GM23338 (cell line): ENCODE data around the gene SUPT5H. TPM values are rescaled to one million over a fixed set of nuclear protein-coding genes. Genes with fewer than 3 reads are reported as not detected.

Experiments used
- CREB1 ChIP-seq: fragments of 250-450 bp; sonication (Bioruptor Pico); IDR thresholded peaks from 2 replicates; pipeline ENCODE4 v1.5.0; 2020; ENCODE audit warnings: low read depth, mild to moderate bottlenecking, moderate library complexity
- POLR2AphosphoS5 ChIP-seq: IDR thresholded peaks from 2 replicates; pipeline ENCODE4 v1.6.1; 2016; ENCODE audit warnings: antibody characterized with exemption, low read depth
- STAT1 ChIP-seq: IDR thresholded peaks from one replicate; pipeline ENCODE4 v1.6.1; 2016; ENCODE audit warnings: antibody characterized with exemption; ENCODE audit not compliant: unreplicated experiment
- polyA plus RNA-seq: library from polyadenylated mRNA; unstranded; fragments of >200 nt; fragmentation: Nextera tagmentation; extraction: Ambion mirVana; gene quantifications from 2 replicates; pipeline ENCODE4 v1.2.1, GENCODE V29; 2016
- total RNA-seq: library from RNA; depleted of rRNA; stranded (reverse); fragments of >200 nt; shearing (Covaris generic); gene quantifications from 2 replicates; pipeline ENCODE4 v1.2.3, GENCODE V29; 2014
- TF ChIP-seq, protein P1 (sequence below): fragments of 250-450 bp; sonication (Bioruptor Pico); IDR thresholded peaks from 2 replicates; pipeline ENCODE4 v1.5.0; 2020; ENCODE audit warnings: mild to moderate bottlenecking, moderate library complexity
- TF ChIP-seq, protein P2 (sequence below): IDR thresholded peaks from one replicate; pipeline ENCODE4 v1.6.1; 2018; ENCODE audit warnings: antibody characterized with exemption; ENCODE audit not compliant: unreplicated experiment

Gene SUPT5H
- total and polyA plus RNA-seq, 2 experiments from 2014 or later: 108 to 150 TPM

- TF ChIP-seq, protein P1, sequence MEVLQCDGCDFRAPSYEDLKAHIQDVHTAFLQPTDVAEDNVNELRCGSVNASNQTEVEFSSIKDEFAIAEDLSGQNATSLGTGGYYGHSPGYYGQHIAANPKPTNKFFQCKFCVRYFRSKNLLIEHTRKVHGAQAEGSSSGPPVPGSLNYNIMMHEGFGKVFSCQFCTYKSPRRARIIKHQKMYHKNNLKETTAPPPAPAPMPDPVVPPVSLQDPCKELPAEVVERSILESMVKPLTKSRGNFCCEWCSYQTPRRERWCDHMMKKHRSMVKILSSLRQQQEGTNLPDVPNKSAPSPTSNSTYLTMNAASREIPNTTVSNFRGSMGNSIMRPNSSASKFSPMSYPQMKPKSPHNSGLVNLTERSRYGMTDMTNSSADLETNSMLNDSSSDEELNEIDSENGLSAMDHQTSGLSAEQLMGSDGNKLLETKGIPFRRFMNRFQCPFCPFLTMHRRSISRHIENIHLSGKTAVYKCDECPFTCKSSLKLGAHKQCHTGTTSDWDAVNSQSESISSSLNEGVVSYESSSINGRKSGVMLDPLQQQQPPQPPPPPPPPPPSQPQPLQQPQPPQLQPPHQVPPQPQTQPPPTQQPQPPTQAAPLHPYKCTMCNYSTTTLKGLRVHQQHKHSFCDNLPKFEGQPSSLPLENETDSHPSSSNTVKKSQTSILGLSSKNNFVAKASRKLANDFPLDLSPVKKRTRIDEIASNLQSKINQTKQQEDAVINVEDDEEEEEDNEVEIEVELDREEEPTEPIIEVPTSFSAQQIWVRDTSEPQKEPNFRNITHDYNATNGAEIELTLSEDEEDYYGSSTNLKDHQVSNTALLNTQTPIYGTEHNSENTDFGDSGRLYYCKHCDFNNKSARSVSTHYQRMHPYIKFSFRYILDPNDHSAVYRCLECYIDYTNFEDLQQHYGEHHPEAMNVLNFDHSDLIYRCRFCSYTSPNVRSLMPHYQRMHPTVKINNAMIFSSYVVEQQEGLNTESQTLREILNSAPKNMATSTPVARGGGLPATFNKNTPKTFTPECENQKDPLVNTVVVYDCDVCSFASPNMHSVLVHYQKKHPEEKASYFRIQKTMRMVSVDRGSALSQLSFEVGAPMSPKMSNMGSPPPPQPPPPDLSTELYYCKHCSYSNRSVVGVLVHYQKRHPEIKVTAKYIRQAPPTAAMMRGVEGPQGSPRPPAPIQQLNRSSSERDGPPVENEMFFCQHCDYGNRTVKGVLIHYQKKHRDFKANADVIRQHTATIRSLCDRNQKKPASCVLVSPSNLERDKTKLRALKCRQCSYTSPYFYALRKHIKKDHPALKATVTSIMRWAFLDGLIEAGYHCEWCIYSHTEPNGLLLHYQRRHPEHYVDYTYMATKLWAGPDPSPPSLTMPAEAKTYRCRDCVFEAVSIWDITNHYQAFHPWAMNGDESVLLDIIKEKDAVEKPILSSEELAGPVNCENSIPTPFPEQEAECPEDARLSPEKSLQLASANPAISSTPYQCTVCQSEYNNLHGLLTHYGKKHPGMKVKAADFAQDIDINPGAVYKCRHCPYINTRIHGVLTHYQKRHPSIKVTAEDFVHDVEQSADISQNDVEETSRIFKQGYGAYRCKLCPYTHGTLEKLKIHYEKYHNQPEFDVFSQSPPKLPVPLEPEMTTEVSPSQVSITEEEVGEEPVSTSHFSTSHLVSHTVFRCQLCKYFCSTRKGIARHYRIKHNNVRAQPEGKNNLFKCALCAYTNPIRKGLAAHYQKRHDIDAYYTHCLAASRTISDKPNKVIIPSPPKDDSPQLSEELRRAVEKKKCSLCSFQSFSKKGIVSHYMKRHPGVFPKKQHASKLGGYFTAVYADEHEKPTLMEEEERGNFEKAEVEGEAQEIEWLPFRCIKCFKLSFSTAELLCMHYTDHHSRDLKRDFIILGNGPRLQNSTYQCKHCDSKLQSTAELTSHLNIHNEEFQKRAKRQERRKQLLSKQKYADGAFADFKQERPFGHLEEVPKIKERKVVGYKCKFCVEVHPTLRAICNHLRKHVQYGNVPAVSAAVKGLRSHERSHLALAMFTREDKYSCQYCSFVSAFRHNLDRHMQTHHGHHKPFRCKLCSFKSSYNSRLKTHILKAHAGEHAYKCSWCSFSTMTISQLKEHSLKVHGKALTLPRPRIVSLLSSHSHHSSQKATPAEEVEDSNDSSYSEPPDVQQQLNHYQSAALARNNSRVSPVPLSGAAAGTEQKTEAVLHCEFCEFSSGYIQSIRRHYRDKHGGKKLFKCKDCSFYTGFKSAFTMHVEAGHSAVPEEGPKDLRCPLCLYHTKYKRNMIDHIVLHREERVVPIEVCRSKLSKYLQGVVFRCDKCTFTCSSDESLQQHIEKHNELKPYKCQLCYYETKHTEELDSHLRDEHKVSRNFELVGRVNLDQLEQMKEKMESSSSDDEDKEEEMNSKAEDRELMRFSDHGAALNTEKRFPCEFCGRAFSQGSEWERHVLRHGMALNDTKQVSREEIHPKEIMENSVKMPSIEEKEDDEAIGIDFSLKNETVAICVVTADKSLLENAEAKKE (CRISPR knock-in tag): no peak
- TF ChIP-seq POLR2AphosphoS5: no peak
- TF ChIP-seq STAT1: no peak
- TF ChIP-seq, protein P2, sequence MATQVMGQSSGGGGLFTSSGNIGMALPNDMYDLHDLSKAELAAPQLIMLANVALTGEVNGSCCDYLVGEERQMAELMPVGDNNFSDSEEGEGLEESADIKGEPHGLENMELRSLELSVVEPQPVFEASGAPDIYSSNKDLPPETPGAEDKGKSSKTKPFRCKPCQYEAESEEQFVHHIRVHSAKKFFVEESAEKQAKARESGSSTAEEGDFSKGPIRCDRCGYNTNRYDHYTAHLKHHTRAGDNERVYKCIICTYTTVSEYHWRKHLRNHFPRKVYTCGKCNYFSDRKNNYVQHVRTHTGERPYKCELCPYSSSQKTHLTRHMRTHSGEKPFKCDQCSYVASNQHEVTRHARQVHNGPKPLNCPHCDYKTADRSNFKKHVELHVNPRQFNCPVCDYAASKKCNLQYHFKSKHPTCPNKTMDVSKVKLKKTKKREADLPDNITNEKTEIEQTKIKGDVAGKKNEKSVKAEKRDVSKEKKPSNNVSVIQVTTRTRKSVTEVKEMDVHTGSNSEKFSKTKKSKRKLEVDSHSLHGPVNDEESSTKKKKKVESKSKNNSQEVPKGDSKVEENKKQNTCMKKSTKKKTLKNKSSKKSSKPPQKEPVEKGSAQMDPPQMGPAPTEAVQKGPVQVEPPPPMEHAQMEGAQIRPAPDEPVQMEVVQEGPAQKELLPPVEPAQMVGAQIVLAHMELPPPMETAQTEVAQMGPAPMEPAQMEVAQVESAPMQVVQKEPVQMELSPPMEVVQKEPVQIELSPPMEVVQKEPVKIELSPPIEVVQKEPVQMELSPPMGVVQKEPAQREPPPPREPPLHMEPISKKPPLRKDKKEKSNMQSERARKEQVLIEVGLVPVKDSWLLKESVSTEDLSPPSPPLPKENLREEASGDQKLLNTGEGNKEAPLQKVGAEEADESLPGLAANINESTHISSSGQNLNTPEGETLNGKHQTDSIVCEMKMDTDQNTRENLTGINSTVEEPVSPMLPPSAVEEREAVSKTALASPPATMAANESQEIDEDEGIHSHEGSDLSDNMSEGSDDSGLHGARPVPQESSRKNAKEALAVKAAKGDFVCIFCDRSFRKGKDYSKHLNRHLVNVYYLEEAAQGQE: no peak
- no peak for TF ChIP-seq CREB1
These were observed 40.0 kb upstream of the SUPT5H start (continued) for GRCh38 chr19:39405261-39405957.
